GDM1 (cell line): ENCODE results near the gene SNX13.
"Not testable (repeated sequence)": the region's sequence is repeated elsewhere in the genome, so short reads cannot be mapped to it uniquely, and the experiment has no call there.

ENCODE experiments used
- DNase-seq: peaks from one replicate; lab custom pipeline; 2025; lab: John Stamatoyannopoulos, UW

The SNX13 gene

DNA sequence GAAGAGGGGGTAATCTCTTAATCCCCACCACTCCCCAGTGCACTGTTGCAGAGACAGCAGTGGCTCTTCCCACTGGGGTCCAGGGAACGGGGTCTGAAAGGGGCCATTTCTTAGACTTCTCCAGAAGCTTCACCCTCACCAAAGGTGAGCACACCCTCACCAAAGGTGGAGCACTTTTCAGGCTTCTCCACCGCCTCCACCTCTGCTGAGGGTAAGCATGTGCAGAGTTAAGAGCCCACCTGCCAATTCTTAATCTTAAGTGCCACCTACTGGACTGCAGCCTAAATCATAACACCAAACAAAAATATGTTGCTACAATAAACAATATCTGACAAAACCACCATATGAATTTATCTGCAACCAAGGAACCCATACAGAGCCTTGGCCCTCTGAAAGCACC lies 27.0 kb downstream of the SNX13 start:
- DNase-seq = no peak

DNA sequence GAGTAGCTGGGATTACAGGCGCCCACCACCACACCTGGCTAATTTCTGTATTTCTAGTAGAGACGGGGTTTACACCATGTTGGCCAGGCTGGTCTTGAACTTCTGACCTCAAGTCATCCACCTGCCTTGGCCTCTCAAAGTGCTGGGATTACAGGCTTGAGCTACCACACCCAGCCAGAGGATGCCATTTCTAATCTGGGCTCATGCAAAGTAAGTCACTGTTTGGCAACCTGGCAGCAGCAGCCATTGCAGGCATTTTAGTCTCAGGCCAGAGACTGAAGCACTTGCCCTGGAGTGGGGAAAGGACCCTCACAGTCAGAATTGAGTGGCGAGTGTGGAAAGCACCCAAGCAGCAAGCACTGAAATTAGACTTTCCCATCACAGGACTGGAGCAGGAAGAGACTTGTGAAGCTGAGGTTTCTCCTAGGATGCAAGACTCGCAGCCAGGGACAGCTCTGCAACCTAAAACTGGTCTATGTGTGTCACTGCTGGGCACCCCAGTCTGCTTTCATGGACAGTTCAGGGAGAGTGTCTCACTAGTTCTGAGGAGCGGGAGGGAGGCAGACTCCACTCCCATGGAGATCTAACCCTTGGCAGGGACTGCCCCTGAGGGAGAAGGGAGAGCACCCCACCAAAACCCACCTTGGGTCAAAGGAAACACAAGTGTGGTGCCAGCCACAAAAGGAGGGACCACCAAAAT lies 27.6 kb downstream of the SNX13 start:
- DNase-seq = no peak

DNA sequence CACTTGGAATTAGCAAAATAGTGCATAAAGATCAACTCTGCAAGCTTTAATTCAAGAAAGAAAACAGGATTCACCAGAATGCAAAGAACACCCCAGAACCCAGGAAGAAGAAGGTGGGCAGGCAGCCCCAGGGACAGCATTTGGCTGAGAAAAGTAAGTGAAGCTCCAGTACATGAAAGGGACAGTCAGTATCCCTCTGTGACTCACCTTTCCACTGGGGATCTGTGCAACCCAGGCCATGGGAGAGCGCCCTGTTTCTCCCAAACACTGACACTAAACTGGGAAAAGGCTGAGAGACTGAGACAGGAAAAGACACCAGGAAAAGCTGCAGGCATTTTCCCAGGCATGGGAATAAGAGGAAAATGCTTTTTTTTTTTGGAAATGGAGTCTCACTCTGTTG lies 28.2 kb downstream of the SNX13 start:
- DNase-seq = no peak

DNA sequence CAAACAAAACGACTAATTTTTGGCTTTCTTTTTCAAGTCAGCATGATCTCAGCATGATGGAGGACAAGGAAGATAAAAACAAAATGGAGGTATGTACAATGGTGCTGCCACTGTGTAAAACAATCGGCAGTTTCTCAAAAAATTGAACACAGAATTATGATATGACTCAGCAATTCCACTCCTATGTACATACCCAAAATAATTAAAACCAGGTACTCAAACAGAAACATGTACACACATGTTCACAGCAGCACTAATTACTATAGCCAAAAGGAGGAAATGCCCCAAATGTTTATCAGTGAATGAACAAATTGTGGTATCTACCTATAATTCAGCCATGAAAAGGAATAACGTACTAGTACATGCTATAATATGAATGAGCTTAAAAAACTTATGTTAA lies 29.9 kb downstream of the SNX13 start:
- no peak for DNase-seq

DNA sequence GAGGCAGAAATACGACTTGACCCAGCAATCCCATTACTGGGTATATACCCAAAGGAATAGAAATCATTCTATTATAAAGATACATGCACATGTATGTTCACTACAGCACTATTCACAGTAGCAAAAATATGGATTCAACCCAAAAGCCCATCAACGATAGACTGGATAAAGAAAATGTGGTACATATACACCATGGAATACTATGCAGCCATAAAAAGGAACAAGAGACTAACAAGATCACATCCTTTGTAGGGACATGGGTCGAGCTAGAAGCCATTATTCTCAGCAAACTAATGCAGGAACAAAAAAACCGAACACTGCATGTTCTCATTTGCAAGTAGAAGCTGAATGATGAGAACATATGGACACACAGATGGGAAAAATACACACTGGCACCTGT lies 31.0 kb downstream of the SNX13 start:
- not testable (repeated sequence) for DNase-seq

DNA sequence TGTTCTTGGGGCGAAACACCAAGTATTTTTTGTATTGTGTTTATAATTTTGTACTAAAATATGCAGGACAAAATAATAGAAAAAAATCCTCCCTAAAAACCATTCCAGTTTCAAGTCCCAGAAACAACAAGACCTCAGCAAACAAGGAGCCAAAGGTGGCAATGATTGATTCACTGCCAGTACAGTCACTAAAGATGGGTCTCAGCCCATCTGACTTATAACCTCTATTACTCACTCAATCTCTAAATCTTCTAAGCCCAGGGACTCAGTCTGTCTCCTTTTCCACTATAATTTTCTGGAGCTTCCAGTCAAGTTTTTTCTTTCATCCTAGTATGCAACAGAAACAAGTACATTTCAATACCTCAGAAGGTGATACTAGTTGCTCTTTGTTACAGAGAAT lies 33.3 kb downstream of the SNX13 start:
- no peak for DNase-seq

DNA sequence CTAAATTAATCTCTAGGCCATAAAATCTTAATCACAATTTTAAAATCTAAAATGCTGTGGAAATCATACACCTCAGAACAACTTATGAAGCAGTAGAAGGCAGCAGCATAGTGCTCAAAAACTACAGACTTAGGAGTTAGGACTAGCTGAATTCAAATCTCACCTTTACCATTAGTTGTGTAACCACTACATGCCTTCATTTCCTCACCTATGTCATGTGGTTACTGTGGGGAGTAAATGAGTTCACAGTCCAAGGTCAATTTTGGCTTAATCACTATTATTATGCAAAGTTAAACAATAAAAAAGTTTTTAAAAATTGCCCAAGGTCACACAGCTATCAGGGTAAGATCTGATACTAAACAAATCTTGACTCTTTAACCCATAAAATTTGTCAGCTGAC lies 37.0 kb downstream of the SNX13 start:
- DNase-seq = no peak

GRCh38 chr7:17902599-17902998 lies 37.7 kb downstream of the SNX13 start:
- no peak for DNase-seq

- no peak for DNase-seq
These were observed 39.8 kb downstream of the SNX13 start for GRCh38 chr7:17900464-17900863.

GRCh38 chr7:17898111-17898510 lies 42.2 kb downstream of the SNX13 start:
- no peak for DNase-seq

DNA sequence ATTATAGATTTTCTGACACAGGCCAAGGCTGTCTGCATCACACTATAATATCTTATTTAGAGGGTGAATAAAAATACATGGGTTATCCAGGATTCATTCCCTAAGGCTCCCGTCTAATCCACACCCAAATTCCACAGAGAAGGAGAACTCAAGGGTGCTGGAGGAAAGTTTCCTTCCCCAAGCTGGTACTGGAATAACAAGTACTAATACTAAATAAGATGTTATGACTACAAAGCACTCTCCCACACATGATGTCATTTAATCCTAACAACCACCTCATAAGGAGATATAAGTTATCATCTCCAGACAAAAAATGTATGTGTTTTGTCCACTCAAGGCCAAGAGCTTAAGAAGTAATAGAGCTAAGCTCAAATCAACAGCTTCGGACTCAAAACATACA lies 53.0 kb downstream of the SNX13 start:
- no peak for DNase-seq

DNA sequence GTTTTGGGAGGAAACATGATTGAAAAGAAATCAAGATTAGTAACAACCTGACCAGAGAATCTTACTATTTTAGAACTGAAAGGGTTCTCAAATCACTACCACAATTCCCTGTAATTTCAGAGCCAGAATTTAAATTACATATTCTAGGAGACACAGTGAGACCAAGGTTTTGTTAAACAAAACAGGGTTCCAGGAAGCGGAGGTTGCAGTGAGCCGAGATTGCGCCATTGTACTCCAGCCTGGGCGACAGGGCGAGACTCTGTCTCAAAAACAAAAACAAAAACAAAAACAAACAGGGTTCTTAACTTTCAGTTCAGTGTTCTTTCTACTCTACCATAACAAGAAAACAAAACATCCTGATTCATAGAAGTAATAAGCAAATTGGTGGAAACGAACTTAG lies 57.6 kb downstream of the SNX13 start:
- no peak for DNase-seq

- DNase-seq = no peak
These were observed 61.1 kb downstream of the SNX13 start for GRCh38 chr7:17879075-17879661.

GRCh38 chr7:17878627-17879026 lies 61.7 kb downstream of the SNX13 start:
- no peak for DNase-seq

- DNase-seq = no peak
These were observed 68.3 kb downstream of the SNX13 start for GRCh38 chr7:17871815-17872533.

- DNase-seq = no peak
These were observed 69.9 kb downstream of the SNX13 start for GRCh38 chr7:17870406-17870805.

DNA sequence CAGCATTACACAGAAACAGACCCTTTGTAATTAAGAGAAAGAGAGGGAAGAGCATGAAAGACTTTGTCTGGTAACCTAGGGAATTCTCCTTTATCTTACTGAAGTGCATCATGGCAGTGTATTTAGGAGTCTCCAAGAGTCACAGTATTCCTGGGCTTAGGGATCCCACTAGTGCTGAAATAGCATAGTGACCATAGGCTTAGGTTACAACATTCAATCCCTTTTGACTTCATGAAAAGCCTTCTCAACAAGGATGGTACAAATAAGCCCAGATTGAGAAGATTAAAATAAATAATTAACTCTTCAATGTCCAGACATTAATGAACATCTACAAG lies 76.5 kb downstream of the SNX13 start:
- no peak for DNase-seq

DNA sequence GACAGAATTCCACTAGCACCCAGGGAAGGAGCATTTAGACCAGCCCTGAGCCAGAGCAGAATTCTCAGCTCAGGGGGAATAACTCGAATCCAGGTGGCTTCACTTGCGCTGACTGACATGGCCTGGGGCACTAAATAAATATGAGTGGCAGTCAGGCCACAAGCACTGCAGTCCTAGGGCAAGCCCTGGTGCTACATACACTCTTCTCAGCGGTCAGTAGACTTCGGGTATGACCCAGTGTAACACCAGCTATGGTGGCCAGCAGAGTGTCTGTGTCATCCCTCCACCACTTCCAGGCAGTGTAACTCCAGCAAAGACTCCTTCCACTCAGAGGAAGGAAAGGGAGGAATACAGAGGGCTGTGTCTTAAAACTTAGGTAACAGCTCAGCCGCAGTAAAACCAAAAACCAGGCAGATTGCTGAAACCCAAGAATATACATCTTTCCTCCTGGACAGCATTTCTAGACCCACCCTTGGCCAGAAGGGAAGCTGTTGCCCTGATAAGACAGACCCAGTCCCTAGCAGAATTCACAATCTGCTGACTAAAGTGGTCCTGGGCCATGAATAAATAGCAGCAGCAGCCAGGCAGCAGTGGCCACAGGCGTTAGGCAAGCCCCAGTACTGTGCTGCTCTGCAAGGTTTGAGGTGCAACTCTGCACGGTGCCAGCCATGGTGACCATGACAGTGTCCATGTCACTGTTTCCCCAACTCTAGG lies 77.0 kb downstream of the SNX13 start:
- no peak for DNase-seq

DNA sequence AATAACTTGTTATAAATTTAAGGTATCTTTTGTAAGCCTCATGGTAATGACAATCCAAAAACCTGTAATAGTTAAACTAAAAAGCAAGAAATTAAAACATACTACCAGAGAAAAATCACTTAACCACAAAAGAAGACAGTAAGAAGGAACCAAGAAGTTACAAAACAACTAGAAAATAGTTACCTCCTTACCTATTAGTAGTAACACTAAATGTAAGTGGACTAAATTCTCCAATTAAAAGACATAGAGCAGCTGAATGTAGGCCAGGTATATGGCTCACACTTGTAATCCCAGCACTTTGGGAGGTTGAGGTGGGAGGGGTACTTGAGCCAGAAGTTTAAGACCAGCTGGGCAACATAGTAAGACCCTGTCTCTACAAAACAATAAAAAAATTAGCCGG lies 84.0 kb downstream of the SNX13 start:
- no peak for DNase-seq

DNA sequence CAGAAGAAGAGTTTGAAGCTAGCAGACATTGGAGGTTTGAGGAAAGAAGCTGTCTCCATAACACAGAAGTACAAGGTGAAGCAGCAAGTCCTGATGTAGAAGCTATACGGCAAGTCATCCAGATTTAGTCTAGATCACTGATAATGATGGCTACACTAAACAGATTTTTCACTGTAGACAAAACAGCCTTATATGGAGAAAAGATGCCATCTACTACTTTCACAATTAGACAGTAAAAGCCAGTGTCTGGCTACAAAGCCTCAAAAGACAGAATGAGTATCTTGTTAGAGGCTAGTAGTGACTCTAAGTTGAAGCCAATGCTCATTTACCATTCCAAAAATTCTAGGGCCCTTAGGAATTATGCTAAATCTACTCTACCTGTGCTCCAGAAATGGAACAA lies 85.1 kb downstream of the SNX13 start:
- DNase-seq = no peak

GRCh38 chr7:17854261-17855047 lies 85.8 kb downstream of the SNX13 start:
- no peak for DNase-seq

DNA sequence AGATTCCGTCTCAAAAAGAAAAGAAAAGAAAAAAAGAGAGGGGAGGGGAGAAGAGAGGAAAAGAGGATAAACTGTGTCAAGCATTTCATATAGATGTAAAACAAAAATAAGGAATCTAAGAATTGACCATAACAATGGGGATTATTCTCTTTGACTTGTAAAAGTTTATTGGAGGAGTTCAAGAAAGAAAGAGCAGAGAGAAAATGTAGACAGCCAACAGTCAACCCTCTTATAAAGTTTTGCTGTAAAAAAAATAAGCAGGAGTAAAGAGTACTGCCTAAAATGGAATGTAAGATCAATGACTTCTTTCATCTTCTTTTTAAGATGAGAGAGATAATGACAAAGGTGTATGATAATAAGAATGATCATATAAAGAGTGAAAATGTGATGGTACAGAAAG lies 87.9 kb downstream of the SNX13 start:
- DNase-seq = no peak
